K562 (cell line): ENCODE results near the gene ZMIZ1. TPM values are rescaled to one million over a fixed set of nuclear protein-coding genes. Genes with fewer than 3 reads are reported as not detected.

Experiments used
- ATAC-seq: fragments of 200-7000 bp; cut with Tn5 transposase; 3 replicates; pipeline ENCODE4 v1.9.1; 2020; ENCODE audit warnings: moderate library complexity
- BruUV-seq: library from RNA; stranded (reverse); fragments of 400-500 nt; replicated peaks from 2 replicates; lab custom pipeline; 2021; lab: Mats Ljungman, UMichigan
- CTCF ChIA-PET: fragments of 300-600 bp; formaldehyde crosslinking; extraction: SDS; loops from one replicate; lab custom pipeline; 2021; ENCODE audit warnings: low intra/inter-chr PET ratio; lab: Yijun Ruan, JAX
- POLR2A ChIA-PET: fragments of 300-600, 350-650 bp; sonication (Branson Sonifier 250); formaldehyde crosslinking; extraction: SDS; loops from one replicate; lab custom pipeline; 2021; ENCODE audit warnings: antibody characterized with exemption, inconsistent platforms; lab: Yijun Ruan, JAX
- DNase-seq, 4 experiments: peaks; one replicate each; pipeline versions ENCODE4 v3.0.0 to v3.0.0-alpha.2; 2011 to 2018; ENCODE audit warnings: low spot score in 3 of 4, mixed read lengths in 3 of 4; ENCODE audit errors: extremely low read depth in 1 of 4
- FAIRE-seq: peaks from 2 replicates; lab custom pipeline; 2011; peaks lifted over from hg19 to GRCh38; lab: Jason Lieb, UNC
- H2AFZ ChIP-seq: 2 replicates; pipeline ENCODE4 v1.6.0; 2011; ENCODE audit warnings: low read depth, low read length, control low read depth, inconsistent platforms
- H3K27ac ChIP-seq: fragments of 200-600 bp; 3 replicates; pipeline ENCODE4 v1.8.0; 2011; ENCODE audit warnings: low read depth, mild to moderate bottlenecking, control low read depth, inconsistent platforms, low read length, moderate library complexity, mixed read lengths; ENCODE audit errors: extremely low read depth
- H3K27me3 ChIP-seq, 2 experiments: fragments of 300-600 bp in 1 of 2; 2 replicates in 1 of 2; 3 replicates in 1 of 2; pipeline versions ENCODE4 v1.6.0 to v1.8.0; 2011; ENCODE audit warnings: inconsistent platforms in 2 of 2, low read length in 2 of 2, mild to moderate bottlenecking in 1 of 2, mixed read lengths in 1 of 2, moderate library complexity in 1 of 2; ENCODE audit not compliant: control insufficient read depth in 2 of 2, insufficient read depth in 2 of 2
- H3K36me3 ChIP-seq: fragments of 300-600 bp; 3 replicates; pipeline ENCODE4 v1.8.0; 2011; ENCODE audit warnings: mild to moderate bottlenecking, low read length, inconsistent platforms; ENCODE audit not compliant: control insufficient read depth, insufficient read depth
- H3K4me1 ChIP-seq, 2 experiments: fragments of 200-600 bp in 1 of 2; replicated peaks in 1 of 2; 2 replicates in 1 of 2; 3 replicates in 1 of 2; pipeline versions ENCODE4 v1.5.1 to v1.8.0; 2011; ENCODE audit warnings: inconsistent platforms in 2 of 2, low read length in 2 of 2, mild to moderate bottlenecking in 1 of 2, mixed read lengths in 1 of 2, moderate library complexity in 1 of 2; ENCODE audit not compliant: control insufficient read depth in 2 of 2, insufficient read depth in 2 of 2
- H3K4me2 ChIP-seq: 2 replicates; pipeline ENCODE4 v1.6.1; 2011; ENCODE audit warnings: low read length, control low read depth, inconsistent platforms, mixed read lengths; ENCODE audit not compliant: insufficient read depth
- H3K4me3 ChIP-seq: fragments of 200-600 bp; sonication (generic), shearing (Covaris generic); 2 replicates; pipeline ENCODE4 v1.5.1; 2016; ENCODE audit warnings: control low read depth, inconsistent platforms
- H3K79me2 ChIP-seq: fragments of 200-600 bp; 3 replicates; pipeline ENCODE4 v1.8.0; 2011; ENCODE audit warnings: low read length, inconsistent platforms; ENCODE audit not compliant: control insufficient read depth, insufficient read depth
- H3K9ac ChIP-seq, 2 experiments: 2 replicates each; pipeline versions ENCODE4 v1.6.0 to v1.6.1; 2011; ENCODE audit warnings: low read depth in 2 of 2, low read length in 2 of 2, control low read depth in 1 of 2, inconsistent platforms in 1 of 2, mild to moderate bottlenecking in 1 of 2, mixed read lengths in 1 of 2; ENCODE audit not compliant: insufficient read depth in 1 of 2
- H3K9me1 ChIP-seq: one replicate; pipeline ENCODE4 v1.6.0; 2011; ENCODE audit warnings: inconsistent platforms, mild to moderate bottlenecking, low read length, moderate library complexity; ENCODE audit not compliant: control insufficient read depth, insufficient read depth
- H3K9me3 ChIP-seq: replicated peaks from 2 replicates; pipeline ENCODE4 v1.5.1; 2011; ENCODE audit warnings: low read depth, low read length, inconsistent platforms; ENCODE audit not compliant: control insufficient read depth, insufficient read depth
- H4K20me1 ChIP-seq: replicated peaks from 2 replicates; pipeline ENCODE4 v1.6.1; 2011; ENCODE audit warnings: low read length, inconsistent platforms, mixed read lengths; ENCODE audit not compliant: control insufficient read depth, insufficient read depth
- ARID1B ChIP-seq: fragments of 450-650 bp; IDR thresholded peaks from 2 replicates; pipeline ENCODE4 v1.6.1; 2016; ENCODE audit warnings: antibody characterized with exemption, mild to moderate bottlenecking, inconsistent platforms
- BRF1 ChIP-seq: IDR thresholded peaks from 3 replicates; pipeline ENCODE4 v1.6.1; 2011; ENCODE audit warnings: borderline replicate concordance, mild to moderate bottlenecking; ENCODE audit not compliant: insufficient read length; ENCODE audit errors: extremely low read depth
- HNRNPL ChIP-seq: fragments of 200-400 bp; formaldehyde crosslinking; IDR thresholded peaks from 2 replicates; pipeline ENCODE4 v1.6.1; 2017; ENCODE audit warnings: low read depth, mild to moderate bottlenecking, low read length
- IRF1 ChIP-seq: sonication (generic); formaldehyde crosslinking; IDR thresholded peaks from 2 replicates; pipeline ENCODE4 v1.8.0; 2022; ENCODE audit warnings: missing genetic modification reagents, mild to moderate bottlenecking, borderline replicate concordance
- JUNB ChIP-seq: fragments of 450-650 bp; formaldehyde crosslinking; conservative IDR thresholded peaks from 2 replicates; pipeline ENCODE4 v1.4.0; 2020; ENCODE audit warnings: mild to moderate bottlenecking
- KDM5B ChIP-seq: fragments of 200-600 bp; sonication (generic); IDR thresholded peaks from 2 replicates; pipeline ENCODE4 v1.6.1; 2012; ENCODE audit warnings: low read depth, mild to moderate bottlenecking, moderate library complexity, low read length, control low read depth, inconsistent platforms; ENCODE audit not compliant: insufficient replicate concordance
- NR4A1 ChIP-seq, 2 experiments: fragments of 250-450 bp in 1 of 2; fragments of 450-650 bp in 1 of 2; sonication (Bioruptor Pico) in 1 of 2; IDR thresholded peaks; 2 replicates each; pipeline versions ENCODE4 v1.4.0 to v1.6.1; 2016 to 2020; ENCODE audit warnings: mild to moderate bottlenecking in 2 of 2, missing compliant biosample characterization in 1 of 2, missing genetic modification characterization in 1 of 2, moderate library complexity in 1 of 2
- RERE ChIP-seq: sonication (generic); formaldehyde crosslinking; IDR thresholded peaks from 2 replicates; pipeline ENCODE4 v1.8.0; 2023; ENCODE audit warnings: missing genetic modification reagents, mild to moderate bottlenecking, borderline replicate concordance
- TAF7 ChIP-seq: fragments of 450-650 bp; IDR thresholded peaks from 2 replicates; pipeline ENCODE4 v1.6.1; 2016; ENCODE audit warnings: missing genetic modification characterization, missing compliant biosample characterization
- U2AF2 ChIP-seq: fragments of 200-400 bp; formaldehyde crosslinking; optimal IDR thresholded peaks from 2 replicates; pipeline ENCODE3; 2017; ENCODE audit warnings: low read depth, mild to moderate bottlenecking, low read length
- ZFP30 ChIP-seq: fragments of 250-450 bp; sonication (Bioruptor Pico); IDR thresholded peaks from 2 replicates; pipeline ENCODE4 v1.8.0; 2022; ENCODE audit warnings: moderate library complexity, mild to moderate bottlenecking, inconsistent platforms, borderline replicate concordance
- ZNF311 ChIP-seq: fragments of 250-450 bp; sonication (Bioruptor Pico); IDR thresholded peaks from 2 replicates; pipeline ENCODE4 v1.4.0; 2020; ENCODE audit warnings: mild to moderate bottlenecking, moderate library complexity
- ZNF57 ChIP-seq: fragments of 450-650 bp; formaldehyde crosslinking; IDR thresholded peaks from 2 replicates; pipeline ENCODE4 v1.4.0; 2020; ENCODE audit warnings: mild to moderate bottlenecking, moderate library complexity
- WGBS: fragments of 100-300 bp; shearing (Covaris generic); methylation state at CpG from one replicate; pipeline ENCODE4 v1.1.6; 2016; ENCODE audit warnings: low coverage, mixed read lengths; ENCODE audit not compliant: insufficient coverage; ENCODE audit errors: missing lambda C conversion rate; 5-methylcytosine and 5-hydroxymethylcytosine counted together
- in situ Hi-C: fragments of 300-500 bp; cut with MboI; formaldehyde crosslinking; loops from 4 replicates; pipeline ENCODE4 v1.15.0; 2018; ENCODE audit warnings: inconsistent platforms, mixed read lengths
- intact Hi-C: fragments of 100-400 bp; cut with micrococcal nuclease; formaldehyde crosslinking; loops from 2 replicates; pipeline ENCODE4 v1.14.2; 2022
- polyA plus RNA-seq, 8 experiments: library from polyadenylated mRNA; depleted of rRNA in 4 of 8; stranded (reverse) in 5 of 8; unstranded in 3 of 8; fragments of >200 nt; fragmentation: Nextera tagmentation in 2 of 8; fragmentation: Illumina TruSeq in 1 of 8; extraction: Ambion mirVana in 2 of 8; extraction: Trizol in 1 of 8; gene quantifications; 2 replicates each; pipeline versions ENCODE4 v1.2.1 to v1.2.3, GENCODE V29; 2011 to 2014; ENCODE audit warnings: inconsistent platforms in 1 of 8, missing spikeins in 1 of 8
- total RNA-seq, 7 experiments: library from RNA; depleted of rRNA in 6 of 7; stranded (reverse); fragments of >200 nt in 6 of 7; fragmentation: Illumina TruSeq in 2 of 7; extraction: Trizol in 2 of 7; gene quantifications; 2 replicates each; pipeline versions ENCODE4 v1.2.1 to v1.2.3, GENCODE V29; 2011 to 2021; ENCODE audit warnings: low replicate concordance in 1 of 7

The ZMIZ1 gene
- total and polyA plus RNA-seq, 9 of the 15 experiments (the other 6 are each of a cell fraction or from before 2014, with no cell fraction given), result 1.0 to 37.3 (median 4.3) TPM

- H4K20me1 ChIP-seq, result no peaks in the 10 kb centered on the region; the same call in 1 of the 2 replicates
- no peaks in the 10 kb centered on the region for H3K27me3 ChIP-seq
- TF ChIP-seq IRF1, result no peak
- TF ChIP-seq ZNF311 (CRISPR knock-in tag), result no peak
- TF ChIP-seq U2AF2, result no peak
- no peak for TF ChIP-seq ZNF57 (CRISPR knock-in tag)
- no peak for TF ChIP-seq KDM5B
- no peak for TF ChIP-seq HNRNPL
- no peak for TF ChIP-seq ZFP30 (CRISPR knock-in tag)
- no peak for TF ChIP-seq BRF1
- no peak for TF ChIP-seq NR4A1 (CRISPR knock-in tag; IDR thresholded peaks at IDR 0.05)
- no peak for TF ChIP-seq NR4A1 (tag; IDR thresholded peaks at IDR 0.05)
- TF ChIP-seq ARID1B, result no peak
- TF ChIP-seq RERE (CRISPR knock-in tag), result no peak
- no peak for TF ChIP-seq TAF7 (tag)
- no peak for TF ChIP-seq JUNB (CRISPR knock-in tag)
- no peak for DNase-seq
- BruUV-seq, result no TSS peak
- H3K4me2 ChIP-seq, result no peak overlapping the region
- no peak overlapping the region for H3K27ac ChIP-seq
- H2AFZ ChIP-seq, result no peak overlapping the region
- ATAC-seq, result no peak
- no peak overlapping the region for H3K4me3 ChIP-seq
- POLR2A ChIA-PET, result interaction anchor here (0.6 to 1.4 kb wide), 3 partner anchors 15 to 944 kb away, joined by 3 to 4 read pairs (median 3); no protein-coding TSS in a partner anchor
- WGBS, result 93% methylated on average over 8 of the region's 10 CpGs
- H3K79me2 ChIP-seq, result no peaks in the 10 kb centered on the region
- peaks cover 36% of the 10 kb centered on the region; the same call in 2 of the 3 replicates for H3K36me3 ChIP-seq
- H3K4me1 ChIP-seq, result peaks cover 5 to 46% of the 10 kb centered on the region in 2 experiments; a peak in 4 of 5 replicates
- no peaks in the 10 kb centered on the region for H3K9me1 ChIP-seq
- in situ Hi-C loops (no loop called here), intact Hi-C loops (no loop called here)
- CTCF ChIA-PET, result no interaction called here
- H3K9ac ChIP-seq, result no peak overlapping the region
- no peak for FAIRE-seq
- no peaks in the 10 kb centered on the region for H3K9me3 ChIP-seq
These were observed 98.0 kb downstream of the ZMIZ1 start for GRCh38 chr10:79166741-79167140.
